HG02884 (cell line): ENCODE results near the gene PARK7.

Experiments used
- ATAC-seq: cut with Tn5 transposase; IDR thresholded peaks from one replicate; pipeline ENCODE4 v1.9.1; 2021; ENCODE audit warnings: mild to moderate bottlenecking, moderate library complexity; ENCODE audit not compliant: unreplicated experiment

Gene PARK7

GRCh38 chr1:8021676-8022266 lies 60.3 kb downstream of the PARK7 start:
- ATAC-seq, result no peak

GRCh38 chr1:8022395-8023286 lies 61.1 kb downstream of the PARK7 start:
- ATAC-seq, result no peak

- no peak for ATAC-seq
Measured at GRCh38 chr1:8023287-8023994, 61.9 kb downstream of the PARK7 start.

GRCh38 chr1:8023995-8024313 lies 62.4 kb downstream of the PARK7 start:
- ATAC-seq, result no peak

- no peak for ATAC-seq
Measured at GRCh38 chr1:8024329-8024728, 62.8 kb downstream of the PARK7 start.

GRCh38 chr1:8025061-8025670 lies 63.7 kb downstream of the PARK7 start:
- ATAC-seq, result no peak

GRCh38 chr1:8025671-8026144 lies 64.2 kb downstream of the PARK7 start:
- peak; percentile 14 for ATAC-seq

GRCh38 chr1:8026153-8026975 lies 64.9 kb downstream of the PARK7 start, which contains the start of gene ERRFI1:
ERRFI1 (minus strand) TSS chr1:8026309; CDS start chr1:8015619, 10,690 bp downstream.
- peak; percentile 70 for ATAC-seq

GRCh38 chr1:8026976-8027747 lies 65.7 kb downstream of the PARK7 start:
- no peak for ATAC-seq

GRCh38 chr1:8027748-8028570 lies 66.4 kb downstream of the PARK7 start:
- ATAC-seq, result no peak

- ATAC-seq, result no peak
Measured at GRCh38 chr1:8028571-8028910, 67.0 kb downstream of the PARK7 start.

- no peak for ATAC-seq
Measured at GRCh38 chr1:8031176-8031785, 69.8 kb downstream of the PARK7 start.

- no peak for ATAC-seq
Measured at GRCh38 chr1:8032366-8032910, 70.9 kb downstream of the PARK7 start.

- ATAC-seq, result no peak
Measured at GRCh38 chr1:8033322-8033721, 71.8 kb downstream of the PARK7 start.
